HEK293T (cell line): Measurements from ENCODE around the gene ARPC5L.

Source experiments
- ELF4 ChIP-seq: fragments of 450-650 bp; IDR thresholded peaks from 2 replicates; pipeline ENCODE4 v1.6.1; 2017; ENCODE audit warnings: antibody characterized with exemption
- SP1 ChIP-seq: fragments of 450-650 bp; IDR thresholded peaks from 2 replicates; pipeline ENCODE4 v1.6.1; 2017
- ZNF384 ChIP-seq: fragments of 450-650 bp; IDR thresholded peaks from 2 replicates; pipeline ENCODE4 v1.6.1; 2016
- TF ChIP-seq, protein P1 (sequence below): fragments of 450-650 bp; IDR thresholded peaks from 2 replicates; pipeline ENCODE4 v1.6.1; 2016

DNA sequence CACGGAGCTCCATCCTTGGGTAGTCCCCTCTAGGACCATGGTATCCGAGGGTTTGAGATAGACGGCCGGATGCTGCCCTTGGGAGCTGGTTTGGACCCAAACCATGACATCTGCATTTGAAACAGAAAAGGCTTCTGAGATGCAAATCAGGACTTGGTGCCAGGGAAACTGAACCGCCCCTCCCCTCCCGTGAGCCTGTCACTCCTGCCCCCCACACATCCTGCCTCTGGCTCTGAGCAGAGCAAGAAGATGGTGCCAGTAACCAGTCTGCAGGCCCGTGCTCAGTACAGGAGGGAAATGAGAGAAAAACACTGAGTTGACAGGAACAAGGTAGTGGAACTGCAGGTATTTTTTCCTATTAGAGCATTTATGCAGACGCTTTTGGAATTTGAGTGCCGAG lies 18.6 kb downstream of the ARPC5L start:
- TF ChIP-seq SP1 (no peak), ELF4 (no peak), ZNF384 (no peak)
- TF ChIP-seq, protein P1, sequence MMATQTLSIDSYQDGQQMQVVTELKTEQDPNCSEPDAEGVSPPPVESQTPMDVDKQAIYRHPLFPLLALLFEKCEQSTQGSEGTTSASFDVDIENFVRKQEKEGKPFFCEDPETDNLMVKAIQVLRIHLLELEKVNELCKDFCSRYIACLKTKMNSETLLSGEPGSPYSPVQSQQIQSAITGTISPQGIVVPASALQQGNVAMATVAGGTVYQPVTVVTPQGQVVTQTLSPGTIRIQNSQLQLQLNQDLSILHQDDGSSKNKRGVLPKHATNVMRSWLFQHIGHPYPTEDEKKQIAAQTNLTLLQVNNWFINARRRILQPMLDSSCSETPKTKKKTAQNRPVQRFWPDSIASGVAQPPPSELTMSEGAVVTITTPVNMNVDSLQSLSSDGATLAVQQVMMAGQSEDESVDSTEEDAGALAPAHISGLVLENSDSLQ = no peak
